HG02763 (cell line): ENCODE results near the gene SPOP.
A peak's percentile ranks its signal among the peaks of the same experiment; 100 is the strongest.
"Not testable (repeated sequence)": the region's sequence is repeated elsewhere in the genome, so short reads cannot be mapped to it uniquely, and the experiment has no call there.

Experiments used
- ATAC-seq: cut with Tn5 transposase; IDR thresholded peaks from one replicate; pipeline ENCODE4 v1.9.1; 2021; ENCODE audit warnings: mild to moderate bottlenecking, moderate library complexity; ENCODE audit not compliant: unreplicated experiment

SPOP gene

GRCh38 chr17:49677933-49678847 lies at the start of gene SPOP:
Gene SPOP (minus strand): TSS chr17:49678097. CDS start chr17:49622810, 55,287 bp downstream.
- ATAC-seq = peak; percentile 81

- ATAC-seq = no peak
These were observed 49.5 kb upstream of the SPOP start for GRCh38 chr17:49727380-49727779.

- ATAC-seq = no peak
These were observed 47.7 kb upstream of the SPOP start for GRCh38 chr17:49725452-49726130.

GRCh38 chr17:49724552-49724951 lies 46.7 kb upstream of the SPOP start:
- not testable (repeated sequence) for ATAC-seq

- ATAC-seq = no peak
These were observed 45.5 kb upstream of the SPOP start for GRCh38 chr17:49723423-49723822.

- ATAC-seq = no peak
These were observed 44.2 kb upstream of the SPOP start for GRCh38 chr17:49722066-49722465.

GRCh38 chr17:49717371-49717861 lies 39.5 kb upstream of the SPOP start:
- ATAC-seq = no peak

GRCh38 chr17:49716668-49717364 lies 38.9 kb upstream of the SPOP start:
- no peak for ATAC-seq

GRCh38 chr17:49715717-49716279 lies 37.9 kb upstream of the SPOP start:
- ATAC-seq = no peak

- no peak for ATAC-seq
These were observed 37.3 kb upstream of the SPOP start for GRCh38 chr17:49715216-49715615.

GRCh38 chr17:49708515-49709183 lies 30.8 kb upstream of the SPOP start:
- ATAC-seq = no peak

GRCh38 chr17:49707608-49708514 lies 30.0 kb upstream of the SPOP start, which contains the start of gene SLC35B1:
Gene SLC35B1 (minus strand): TSS chr17:49707964. CDS start chr17:49707833, 131 bp downstream.
- peak; percentile 89 for ATAC-seq

GRCh38 chr17:49707246-49707607 lies 29.3 kb upstream of the SPOP start:
- no peak for ATAC-seq

- no peak for ATAC-seq
These were observed 27.4 kb upstream of the SPOP start for GRCh38 chr17:49705254-49705653.

- no peak for ATAC-seq
These were observed 25.8 kb upstream of the SPOP start for GRCh38 chr17:49703557-49704277.

- ATAC-seq = no peak
These were observed 23.1 kb upstream of the SPOP start for GRCh38 chr17:49700960-49701359.

GRCh38 chr17:49699966-49700575 lies 22.2 kb upstream of the SPOP start:
- no peak for ATAC-seq

GRCh38 chr17:49698005-49698404 lies 20.1 kb upstream of the SPOP start:
- no peak for ATAC-seq
